ENCODE results near the gene SORL1.

The SORL1 gene

GRCh38 chr11:121554552-121554951 lies 102.4 kb downstream of the SORL1 start:
- Histone ChIP-seq H3K9me2 (ENCODE audit: low read depth, low read length) (no peaks in the 10 kb centered on the region), H3K36me3 (ENCODE audit: insufficient read depth, low read length) (peaks cover 96% of the 10 kb centered on the region), H3K27me3 (ENCODE audit: insufficient read depth, low read length) (no peaks in the 10 kb centered on the region), H3K79me2 (ENCODE audit: insufficient read depth, low read length) (no peaks in the 10 kb centered on the region), H2AFZ (ENCODE audit: low read length) (no peak overlapping the region), H3K9ac (ENCODE audit: low read length) (no peak overlapping the region), H3K9me3 (ENCODE audit: low read length) (no peaks in the 10 kb centered on the region), H3K27ac (ENCODE audit: low read depth, low read length, poor library complexity, severe bottlenecking) (no peak overlapping the region), H3K4me2 (ENCODE audit: low read length) (no peak overlapping the region), H4K20me1 (ENCODE audit: insufficient read depth, low read length) (no peaks in the 10 kb centered on the region), H3K4me3 (ENCODE audit: low read depth, low read length, poor library complexity, severe bottlenecking) (no peak overlapping the region), H3K4me1 (ENCODE audit: insufficient read depth, low read length, severe bottlenecking) (no peaks in the 10 kb centered on the region), H3F3A (ENCODE audit: insufficient read depth, low read length) (no peaks in the 10 kb centered on the region)
- TF ChIP-seq EZH2 (IDR thresholded peaks at IDR 0.05; ENCODE audit: borderline replicate concordance, low read length) (no peak), CTCF (IDR thresholded peaks at IDR 0.05; ENCODE audit: low read length) (no peak)

GRCh38 chr11:121555121-121555520 lies 103.0 kb downstream of the SORL1 start:
- no peak overlapping the region for H3K4me2 ChIP-seq (ENCODE audit: low read length)
- H3K79me2 ChIP-seq (ENCODE audit: insufficient read depth, low read length), result no peaks in the 10 kb centered on the region
- TF ChIP-seq EZH2 (IDR thresholded peaks at IDR 0.05; ENCODE audit: borderline replicate concordance, low read length) (no peak), CTCF (IDR thresholded peaks at IDR 0.05; ENCODE audit: low read length) (no peak)

GRCh38 chr11:121556937-121557336 lies 104.8 kb downstream of the SORL1 start:
- Histone ChIP-seq H3K9me2 (ENCODE audit: low read depth, low read length) (no peaks in the 10 kb centered on the region), H2AFZ (ENCODE audit: low read length) (no peak overlapping the region), H3K9ac (ENCODE audit: low read length) (no peak overlapping the region), H3K27ac (ENCODE audit: low read depth, low read length, poor library complexity, severe bottlenecking) (no peak overlapping the region), H3K36me3 (ENCODE audit: insufficient read depth, low read length) (peaks cover 98% of the 10 kb centered on the region), H3K4me1 (ENCODE audit: insufficient read depth, low read length, severe bottlenecking) (no peaks in the 10 kb centered on the region), H4K20me1 (ENCODE audit: insufficient read depth, low read length) (no peaks in the 10 kb centered on the region), H3K9me3 (ENCODE audit: low read length) (no peaks in the 10 kb centered on the region), H3K27me3 (ENCODE audit: insufficient read depth, low read length) (no peaks in the 10 kb centered on the region), H3K4me2 (ENCODE audit: low read length) (no peak overlapping the region), H3F3A (ENCODE audit: insufficient read depth, low read length) (no peaks in the 10 kb centered on the region), H3K4me3 (ENCODE audit: low read depth, low read length, poor library complexity, severe bottlenecking) (no peak overlapping the region), H3K79me2 (ENCODE audit: insufficient read depth, low read length) (no peaks in the 10 kb centered on the region)
- TF ChIP-seq CTCF (IDR thresholded peaks at IDR 0.05; ENCODE audit: low read length), result no peak
- no peak for TF ChIP-seq EZH2 (IDR thresholded peaks at IDR 0.05; ENCODE audit: borderline replicate concordance, low read length)

More at GRCh38 chr11:121555121-121555520, 103.0 kb downstream of the SORL1 start:
- H2AFZ ChIP-seq (ENCODE audit: low read length), result no peak overlapping the region
- no peaks in the 10 kb centered on the region for H3K9me2 ChIP-seq (ENCODE audit: low read depth, low read length)
- peaks cover 98% of the 10 kb centered on the region for H3K36me3 ChIP-seq (ENCODE audit: insufficient read depth, low read length)
- no peak overlapping the region for H3K4me3 ChIP-seq (ENCODE audit: low read depth, low read length, poor library complexity, severe bottlenecking)
- H4K20me1 ChIP-seq (ENCODE audit: insufficient read depth, low read length), result no peaks in the 10 kb centered on the region
- no peak overlapping the region for H3K9ac ChIP-seq (ENCODE audit: low read length)
- no peaks in the 10 kb centered on the region for H3F3A ChIP-seq (ENCODE audit: insufficient read depth, low read length)
- H3K4me1 ChIP-seq (ENCODE audit: insufficient read depth, low read length, severe bottlenecking), result no peaks in the 10 kb centered on the region
- no peaks in the 10 kb centered on the region for H3K27me3 ChIP-seq (ENCODE audit: insufficient read depth, low read length)
- H3K9me3 ChIP-seq (ENCODE audit: low read length), result no peaks in the 10 kb centered on the region
- no peak overlapping the region for H3K27ac ChIP-seq (ENCODE audit: low read depth, low read length, poor library complexity, severe bottlenecking)
